K562 (cell line): ENCODE data around the gene LIX1L.

Experiments
- CTCF ChIP-seq, 3 experiments: IDR thresholded peaks in 2 of 3; conservative IDR thresholded peaks in 1 of 3; 2 replicates each; pipeline ENCODE4 v1.5.1; 2011 to 2012; ENCODE audit warnings: low read length in 3 of 3, mild to moderate bottlenecking in 3 of 3, control low read depth in 2 of 3, improper control_type of control experiment in 1 of 3, inconsistent platforms in 1 of 3, low read depth in 1 of 3, mixed read lengths in 1 of 3, moderate library complexity in 1 of 3; ENCODE audit not compliant: insufficient read depth in 2 of 3
- FOS ChIP-seq: IDR thresholded peaks from 3 replicates; pipeline ENCODE4 v1.6.1; 2011; ENCODE audit not compliant: insufficient read length; ENCODE audit errors: extremely low read depth
- GABPB1 ChIP-seq: sonication (generic); formaldehyde crosslinking; IDR thresholded peaks from 2 replicates; pipeline ENCODE4 v1.8.0; 2022; ENCODE audit warnings: mild to moderate bottlenecking, missing genetic modification reagents
- KLF6 ChIP-seq: fragments of 250-450 bp; sonication (Bioruptor Pico); IDR thresholded peaks from 2 replicates; pipeline ENCODE4 v1.4.0; 2020; ENCODE audit warnings: mild to moderate bottlenecking, moderate library complexity, borderline replicate concordance
- POLR2A ChIP-seq: fragments of 450-650 bp; conservative IDR thresholded peaks from 2 replicates; pipeline ENCODE4 v1.6.1; 2016
- POLR3G ChIP-seq: IDR thresholded peaks from 2 replicates; pipeline ENCODE4 v1.6.1; 2011; ENCODE audit not compliant: insufficient read length, insufficient replicate concordance; ENCODE audit errors: extremely low read depth
- PRPF4 ChIP-seq: fragments of 200-400 bp; formaldehyde crosslinking; IDR thresholded peaks from one replicate; pipeline ENCODE4 v1.6.1; 2017; ENCODE audit warnings: low read length, low read depth, mild to moderate bottlenecking; ENCODE audit not compliant: insufficient read depth, poor library complexity, severe bottlenecking
- RFX5 ChIP-seq: IDR thresholded peaks from 2 replicates; pipeline ENCODE4 v1.6.1; 2011; ENCODE audit warnings: low read depth, mild to moderate bottlenecking, improper control_type of control experiment, low read length
- SRSF1 ChIP-seq: fragments of 200-400 bp; formaldehyde crosslinking; IDR thresholded peaks from 2 replicates; pipeline ENCODE4 v1.6.1; 2017; ENCODE audit warnings: mild to moderate bottlenecking, low read depth, low read length, moderate library complexity

GRCh38 chr1:145967288-145967687, 9.5 kb upstream of the LIX1L start:
- TF ChIP-seq GABPB1 (CRISPR knock-in tag): no peak
- TF ChIP-seq KLF6: no peak
- no peak for TF ChIP-seq SRSF1
- no peak for TF ChIP-seq CTCF (IDR thresholded peaks at IDR 0.05 in 2 of 3, conservative IDR thresholded peaks at IDR 0.05 in 1 of 3; ENCODE audit: insufficient read depth in 2 of 3, low read depth in 1 of 3, low read length in 3 of 3)
- TF ChIP-seq POLR3G: no peak
- no peak for TF ChIP-seq PRPF4
- TF ChIP-seq RFX5: no peak
- TF ChIP-seq POLR2A: no peak
- TF ChIP-seq FOS: no peak
